Astrocyte (in vitro differentiated cells and primary cell): ENCODE data around the gene OVCA2. TPM values are rescaled to one million over a fixed set of nuclear protein-coding genes. Genes with fewer than 3 reads are reported as not detected.

ENCODE experiments used
- DNase-seq: peaks from one replicate; pipeline ENCODE4 v3.0.0-alpha.2; 2010; ENCODE audit warnings: low read depth
- FAIRE-seq: peaks from 2 replicates; lab custom pipeline; 2011; peaks lifted over from hg19 to GRCh38; lab: Jason Lieb, UNC
- H2AFZ ChIP-seq: 2 replicates; pipeline ENCODE4 v1.6.0; 2012; ENCODE audit warnings: low read depth, low read length, inconsistent platforms
- H3K27ac ChIP-seq: 2 replicates; pipeline ENCODE4 v1.5.1; 2011; ENCODE audit warnings: low read depth, low read length, inconsistent platforms
- H3K27me3 ChIP-seq: 2 replicates; pipeline ENCODE4 v1.6.0; 2011; ENCODE audit warnings: low read length, inconsistent platforms; ENCODE audit not compliant: insufficient read depth
- H3K36me3 ChIP-seq: 2 replicates; pipeline ENCODE4 v1.5.1; 2011; ENCODE audit warnings: low read length, inconsistent platforms; ENCODE audit not compliant: insufficient read depth
- H3K4me1 ChIP-seq: 2 replicates; pipeline ENCODE4 v1.5.1; 2011; ENCODE audit warnings: low read length, inconsistent platforms; ENCODE audit not compliant: insufficient read depth
- H3K4me2 ChIP-seq: 2 replicates; pipeline ENCODE4 v1.6.0; 2012; ENCODE audit warnings: low read length, inconsistent platforms
- H3K4me3 ChIP-seq: 2 replicates; pipeline ENCODE4 v1.5.1; 2011; ENCODE audit warnings: low read depth, mild to moderate bottlenecking, low read length, inconsistent platforms; ENCODE audit not compliant: insufficient read depth
- H3K79me2 ChIP-seq: 2 replicates; pipeline ENCODE4 v1.6.0; 2012; ENCODE audit warnings: mild to moderate bottlenecking, low read length, inconsistent platforms; ENCODE audit not compliant: insufficient read depth
- H3K9ac ChIP-seq: 2 replicates; pipeline ENCODE4 v1.6.0; 2012; ENCODE audit warnings: mild to moderate bottlenecking, low read length, inconsistent platforms
- H3K9me3 ChIP-seq: 2 replicates; pipeline ENCODE4 v1.5.1; 2012; ENCODE audit warnings: low read depth, mild to moderate bottlenecking, low read length, inconsistent platforms; ENCODE audit not compliant: insufficient read depth
- H4K20me1 ChIP-seq: 2 replicates; pipeline ENCODE4 v1.6.0; 2012; ENCODE audit warnings: low read length, inconsistent platforms; ENCODE audit not compliant: insufficient read depth
- H3K27ac Mint-ChIP-seq: one replicate; pipeline ENCODE4 v1.8.0; 2021; ENCODE audit warnings: mild to moderate bottlenecking, mixed read lengths; ENCODE audit not compliant: unreplicated experiment
- H3K27me3 Mint-ChIP-seq: one replicate; pipeline ENCODE4 v1.8.0; 2021; ENCODE audit warnings: low read depth, mixed read lengths; ENCODE audit not compliant: unreplicated experiment
- H3K36me3 Mint-ChIP-seq: one replicate; pipeline ENCODE4 v1.8.0; 2021; ENCODE audit warnings: low read depth, mixed read lengths; ENCODE audit not compliant: unreplicated experiment
- H3K4me1 Mint-ChIP-seq: one replicate; pipeline ENCODE4 v1.8.0; 2021; ENCODE audit warnings: low read depth, mixed read lengths; ENCODE audit not compliant: unreplicated experiment
- H3K4me3 Mint-ChIP-seq: one replicate; pipeline ENCODE4 v1.8.0; 2021; ENCODE audit warnings: mild to moderate bottlenecking, moderate library complexity, mixed read lengths; ENCODE audit not compliant: unreplicated experiment
- H3K9me3 Mint-ChIP-seq: one replicate; pipeline ENCODE4 v1.8.0; 2021; ENCODE audit warnings: mild to moderate bottlenecking, mixed read lengths; ENCODE audit not compliant: unreplicated experiment
- CTCF ChIP-seq: IDR thresholded peaks from 2 replicates; pipeline ENCODE4 v1.5.1; 2011; ENCODE audit warnings: low read depth, mild to moderate bottlenecking, inconsistent platforms, low read length, moderate library complexity; ENCODE audit not compliant: insufficient read depth
- EZH2 ChIP-seq: IDR thresholded peaks from 2 replicates; pipeline ENCODE4 v1.6.1; 2012; ENCODE audit warnings: mild to moderate bottlenecking, low read length, inconsistent platforms; ENCODE audit not compliant: insufficient read depth
- total RNA-seq: library from RNA; stranded (reverse); gene quantifications from 2 replicates; pipeline ENCODE4 v1.2.1, GENCODE V29; 2021

The OVCA2 gene
- total RNA-seq, 1 donor from 2014 or later = 36.8 TPM

DNA sequence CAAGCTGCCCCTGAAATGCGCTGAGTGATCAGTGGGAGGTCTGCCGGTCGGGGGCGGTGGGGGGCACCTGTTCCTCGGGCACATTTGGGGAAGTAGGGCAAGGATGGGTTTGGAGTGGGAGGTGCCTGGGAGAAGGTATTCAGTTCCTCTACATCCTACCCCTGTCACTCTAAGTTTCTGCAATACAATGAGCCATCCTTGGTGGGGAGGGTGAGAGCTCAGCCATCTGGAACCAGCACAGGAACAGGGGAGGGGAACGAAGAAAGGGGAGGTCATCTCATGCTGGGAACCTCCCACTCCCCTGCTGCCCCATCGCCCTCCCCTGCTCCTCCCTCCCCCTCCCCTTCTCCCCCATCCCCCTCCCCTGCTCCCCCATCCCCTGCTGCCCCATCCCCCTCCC is 7.7 kb upstream of the OVCA2 start:
- Mint-ChIP-seq H3K9me3 (no peaks in the 10 kb centered on the region), H3K27ac (no peak overlapping the region), H3K4me3 (no peak overlapping the region), H3K27me3 (peaks cover 4% of the 10 kb centered on the region), H3K36me3 (peaks cover 14% of the 10 kb centered on the region), H3K4me1 (peaks cover 9% of the 10 kb centered on the region)
- no peak overlapping the region for H3K4me2 ChIP-seq
- peaks cover 4% of the 10 kb centered on the region for H4K20me1 ChIP-seq
- H3K9me3 ChIP-seq = no peaks in the 10 kb centered on the region
- no peaks in the 10 kb centered on the region for H3K27me3 ChIP-seq
- TF ChIP-seq CTCF = no peak
- TF ChIP-seq EZH2 = no peak
- peaks cover 11% of the 10 kb centered on the region for H3K79me2 ChIP-seq
- peak; percentile 46 for DNase-seq
- H3K9ac ChIP-seq = no peak overlapping the region
- H3K36me3 ChIP-seq = peaks cover 8% of the 10 kb centered on the region
- no peak overlapping the region for H2AFZ ChIP-seq
- peaks cover 8% of the 10 kb centered on the region for H3K4me1 ChIP-seq
- H3K27ac ChIP-seq = no peak overlapping the region
- H3K4me3 ChIP-seq = no peak overlapping the region
- no peak for FAIRE-seq

GRCh38 chr17:2034806-2035540 is 6.8 kb upstream of the OVCA2 start:
- peak; percentile 78 for DNase-seq

More at GRCh38 chr17:2034806-2035540, 6.8 kb upstream of the OVCA2 start:
- no peak overlapping the region for H3K9ac ChIP-seq
- peak overlapping the region; percentile 41 for H3K27ac ChIP-seq
- peaks cover 8% of the 10 kb centered on the region for H3K36me3 ChIP-seq
- peaks cover 11% of the 10 kb centered on the region for H3K79me2 ChIP-seq
- no peak overlapping the region for H3K4me3 Mint-ChIP-seq
- H2AFZ ChIP-seq = no peak overlapping the region
- no peak overlapping the region for H3K4me3 ChIP-seq
- H3K9me3 ChIP-seq = no peaks in the 10 kb centered on the region
- H3K27me3 ChIP-seq = no peaks in the 10 kb centered on the region
- no peaks in the 10 kb centered on the region for H3K9me3 Mint-ChIP-seq
- H3K4me1 ChIP-seq = peaks cover 8% of the 10 kb centered on the region
- H3K4me1 Mint-ChIP-seq = peaks cover 9% of the 10 kb centered on the region
- no peaks in the 10 kb centered on the region for H3K27me3 Mint-ChIP-seq
- peak overlapping the region; percentile 60 for H3K4me2 ChIP-seq
- peaks cover 4% of the 10 kb centered on the region for H4K20me1 ChIP-seq
- no peak for TF ChIP-seq CTCF
- TF ChIP-seq EZH2 = no peak
- no peak for FAIRE-seq
- H3K36me3 Mint-ChIP-seq = peaks cover 14% of the 10 kb centered on the region
- no peak overlapping the region for H3K27ac Mint-ChIP-seq
